Karpas-422 (cell line): ENCODE measurements around the gene USP34. TPM values are rescaled to one million over a fixed set of nuclear protein-coding genes. Genes with fewer than 3 reads are reported as not detected.
"Not testable (repeated sequence)": the region's sequence is repeated elsewhere in the genome, so short reads cannot be mapped to it uniquely, and the experiment has no call there.

Source experiments
- DNase-seq: peaks from one replicate; pipeline ENCODE4 v3.0.0-alpha.2; 2015
- H2AFZ ChIP-seq: fragments of 200-600 bp; sonication (generic); 2 replicates; pipeline ENCODE4 v1.6.1; 2014; ENCODE audit warnings: antibody characterized with exemption, low read length, mixed read lengths
- H3K27ac ChIP-seq: fragments of 200-600 bp; sonication (generic); 2 replicates; pipeline ENCODE4 v1.5.1; 2014; ENCODE audit warnings: mild to moderate bottlenecking, low read length, moderate library complexity
- H3K27me3 ChIP-seq: fragments of 200-600 bp; sonication (generic); 2 replicates; pipeline ENCODE4 v1.6.1; 2014; ENCODE audit warnings: low read length, mixed read lengths
- H3K36me3 ChIP-seq: fragments of 200-600 bp; sonication (generic); 2 replicates; pipeline ENCODE4 v1.6.1; 2014; ENCODE audit warnings: low read length, mixed read lengths; ENCODE audit not compliant: insufficient read depth
- H3K4me1 ChIP-seq: fragments of 200-600 bp; sonication (generic); 2 replicates; pipeline ENCODE4 v1.6.1; 2014; ENCODE audit warnings: mild to moderate bottlenecking, low read length, mixed read lengths
- H3K4me2 ChIP-seq: fragments of 200-600 bp; sonication (generic); 2 replicates; pipeline ENCODE4 v1.6.1; 2014; ENCODE audit warnings: low read length, low read depth, mild to moderate bottlenecking; ENCODE audit not compliant: poor library complexity, severe bottlenecking
- H3K4me3 ChIP-seq: fragments of 200-600 bp; sonication (generic); 2 replicates; pipeline ENCODE4 v1.5.1; 2014; ENCODE audit warnings: mild to moderate bottlenecking, antibody characterized with exemption, low read length, mixed read lengths
- H3K79me2 ChIP-seq: fragments of 200-600 bp; sonication (generic); 2 replicates; pipeline ENCODE4 v1.6.1; 2014; ENCODE audit warnings: mild to moderate bottlenecking, low read length, mixed read lengths
- H3K9ac ChIP-seq: fragments of 200-600 bp; sonication (generic); 2 replicates; pipeline ENCODE4 v1.6.0; 2014; ENCODE audit warnings: low read length
- H3K9me2 ChIP-seq: fragments of 200-600 bp; sonication (generic), shearing (Covaris generic); replicated peaks from 2 replicates; pipeline ENCODE4 v1.6.0; 2014; ENCODE audit warnings: mild to moderate bottlenecking, low read length, moderate library complexity; ENCODE audit not compliant: insufficient read depth
- H3K9me3 ChIP-seq: fragments of 300-700, 200-600 bp; sonication (generic); 2 replicates; pipeline ENCODE4 v1.6.1; 2014; ENCODE audit warnings: low read length, mixed read lengths
- H4K20me1 ChIP-seq: fragments of 200-600 bp; sonication (generic); 2 replicates; pipeline ENCODE4 v1.6.1; 2014; ENCODE audit warnings: mild to moderate bottlenecking, antibody characterized with exemption, low read length, low read depth; ENCODE audit not compliant: insufficient read depth
- total RNA-seq: library from RNA; depleted of rRNA; stranded (reverse); fragments of >200 nt; shearing (Covaris generic); gene quantifications from 2 replicates; pipeline ENCODE4 v1.2.3, GENCODE V29; 2014; ENCODE audit warnings: low replicate concordance

Gene USP34
- total RNA-seq, 1 experiment from 2014 or later, result 376 TPM

DNA sequence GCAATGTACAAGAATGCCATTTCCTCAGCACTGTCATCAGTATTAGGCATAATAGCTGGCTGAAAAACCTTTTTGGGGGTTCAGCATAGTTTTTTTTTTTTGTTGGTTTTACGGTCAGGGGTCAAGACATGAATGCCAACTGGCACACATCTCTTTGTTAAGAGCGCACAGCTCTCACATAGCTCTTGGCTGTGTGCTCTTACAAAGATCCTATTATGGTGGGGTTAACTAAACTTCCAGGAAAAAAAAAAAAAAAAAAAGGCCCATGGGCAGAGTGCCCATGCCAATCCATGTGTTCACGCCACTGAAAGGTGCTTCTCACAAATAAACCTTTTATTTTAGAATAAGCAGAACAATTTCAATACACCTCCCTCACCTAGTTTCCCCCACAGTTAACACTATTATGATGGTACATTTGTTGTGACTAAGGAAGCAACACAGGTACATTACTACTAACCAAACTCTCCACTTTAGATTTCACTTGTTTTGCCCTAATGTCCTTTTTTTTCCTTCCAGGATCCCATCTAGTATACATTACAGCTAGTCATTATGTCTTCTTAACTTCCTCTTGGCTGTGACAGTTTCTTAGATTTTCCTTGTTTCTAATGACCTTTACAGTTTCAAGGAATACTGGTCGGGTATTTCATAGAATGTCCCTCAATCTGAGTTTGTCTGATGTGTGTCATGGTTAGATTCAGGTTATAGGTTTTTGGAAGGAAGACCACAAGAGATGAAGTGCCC is 252.6 kb downstream of the USP34 start:
- Histone ChIP-seq H3K27ac (no peak overlapping the region), H3K36me3 (peaks cover 52% of the 10 kb centered on the region), H3K4me3 (no peak overlapping the region), H3K79me2 (peaks cover 5% of the 10 kb centered on the region), H3K4me1 (no peaks in the 10 kb centered on the region), H3K9me2 (no peaks in the 10 kb centered on the region), H3K27me3 (no peaks in the 10 kb centered on the region), H3K9me3 (no peaks in the 10 kb centered on the region), H2AFZ (no peak overlapping the region), H4K20me1 (no peaks in the 10 kb centered on the region), H3K4me2 (no peak overlapping the region), H3K9ac (no peak overlapping the region)
- DNase-seq, result no peak

DNA sequence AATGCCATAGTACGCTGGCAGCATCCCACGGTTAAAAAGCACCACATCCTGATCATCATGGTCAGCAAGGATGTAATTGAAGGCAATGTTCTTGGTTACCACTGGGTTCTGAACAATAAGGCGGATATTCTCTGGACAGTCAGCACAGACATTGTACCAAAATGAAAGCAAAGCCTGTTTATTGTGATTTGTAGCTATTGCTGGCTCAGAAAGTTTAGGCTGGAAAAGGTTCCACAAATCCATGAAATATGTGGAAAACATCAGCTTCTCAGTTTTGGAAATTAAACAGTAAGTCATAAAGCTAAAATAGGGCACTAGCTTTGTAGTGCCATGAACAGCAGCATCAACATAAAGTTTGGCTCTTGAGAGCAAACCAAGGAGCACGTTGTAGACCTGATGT is 256.7 kb downstream of the USP34 start:
- H3K9me2 ChIP-seq, result no peaks in the 10 kb centered on the region
- no peaks in the 10 kb centered on the region for H3K9me3 ChIP-seq
- DNase-seq, result no peak
- H3K79me2 ChIP-seq, result peaks cover 7% of the 10 kb centered on the region
- peaks cover 37% of the 10 kb centered on the region for H3K36me3 ChIP-seq
- H4K20me1 ChIP-seq, result no peaks in the 10 kb centered on the region
- no peak overlapping the region for H3K27ac ChIP-seq
- no peak overlapping the region for H2AFZ ChIP-seq
- H3K27me3 ChIP-seq, result no peaks in the 10 kb centered on the region
- H3K4me1 ChIP-seq, result no peaks in the 10 kb centered on the region
- H3K4me3 ChIP-seq, result no peak overlapping the region
- no peak overlapping the region for H3K4me2 ChIP-seq
- no peak overlapping the region for H3K9ac ChIP-seq

DNA sequence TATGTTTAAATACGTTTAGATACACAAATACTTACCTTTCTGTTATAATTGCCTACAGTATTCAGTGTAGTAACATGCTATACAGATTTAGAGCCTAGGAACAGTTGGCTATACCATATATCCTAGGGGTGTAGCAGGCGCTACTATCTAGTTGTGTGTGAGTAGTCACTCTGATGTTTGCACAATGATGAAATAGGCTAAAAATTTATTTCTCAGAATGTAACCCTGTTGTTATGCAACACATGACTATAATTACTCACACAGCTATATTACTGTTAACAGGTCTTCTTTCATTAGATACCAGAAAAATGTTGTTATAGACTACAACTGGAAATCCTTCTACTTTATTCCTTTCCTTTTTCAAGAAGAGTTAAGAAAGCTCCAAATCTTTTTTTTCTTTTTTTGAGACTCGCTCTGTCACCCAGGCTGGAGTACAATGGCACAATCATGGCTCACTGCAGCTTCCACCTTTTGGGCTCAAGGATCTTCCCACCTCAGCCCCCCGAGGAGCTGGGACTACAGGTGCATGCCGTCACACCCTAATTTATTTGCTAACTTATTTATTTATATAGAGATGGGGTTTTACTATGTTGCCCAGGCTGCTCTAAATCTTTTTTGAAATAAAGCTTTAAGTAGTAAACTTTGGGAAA is 260.4 kb downstream of the USP34 start:
- no peaks in the 10 kb centered on the region for H3K9me3 ChIP-seq
- no peak overlapping the region for H3K4me3 ChIP-seq
- no peak overlapping the region for H3K4me2 ChIP-seq
- H4K20me1 ChIP-seq, result no peaks in the 10 kb centered on the region
- H3K79me2 ChIP-seq, result peaks cover 7% of the 10 kb centered on the region
- DNase-seq, result no peak
- no peak overlapping the region for H2AFZ ChIP-seq
- peaks cover 65% of the 10 kb centered on the region for H3K36me3 ChIP-seq
- H3K4me1 ChIP-seq, result no peaks in the 10 kb centered on the region
- H3K9ac ChIP-seq, result no peak overlapping the region
- no peaks in the 10 kb centered on the region for H3K9me2 ChIP-seq
- H3K27me3 ChIP-seq, result no peaks in the 10 kb centered on the region
- no peak overlapping the region for H3K27ac ChIP-seq

DNA sequence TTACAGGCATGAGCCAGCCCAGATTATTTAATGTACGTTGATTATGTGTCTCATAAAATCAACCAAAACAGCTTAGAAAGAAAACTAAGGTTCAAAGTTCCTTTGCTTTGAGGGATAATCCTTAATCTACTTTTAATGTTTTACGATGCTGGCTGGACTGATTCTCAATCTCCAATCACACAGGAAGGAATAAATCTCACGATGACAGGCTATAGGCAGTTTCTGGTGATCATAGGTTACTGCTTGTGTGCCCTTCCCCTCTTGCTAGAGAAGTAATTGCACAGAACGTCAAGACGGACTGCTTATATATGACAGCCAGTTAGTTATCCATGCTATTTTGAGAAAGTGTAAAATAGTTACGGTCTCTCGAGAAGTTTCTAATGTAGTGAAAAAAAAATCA is 265.8 kb downstream of the USP34 start:
- H3K9ac ChIP-seq, result no peak overlapping the region
- no peaks in the 10 kb centered on the region for H3K27me3 ChIP-seq
- no peak overlapping the region for H3K4me3 ChIP-seq
- H4K20me1 ChIP-seq, result no peaks in the 10 kb centered on the region
- no peak for DNase-seq
- no peak overlapping the region for H2AFZ ChIP-seq
- peaks cover 88% of the 10 kb centered on the region; the same call in 1 of the 2 replicates for H3K36me3 ChIP-seq
- no peak overlapping the region for H3K27ac ChIP-seq
- H3K9me3 ChIP-seq, result no peaks in the 10 kb centered on the region
- no peaks in the 10 kb centered on the region for H3K79me2 ChIP-seq
- H3K9me2 ChIP-seq, result no peaks in the 10 kb centered on the region
- no peak overlapping the region for H3K4me2 ChIP-seq
- H3K4me1 ChIP-seq, result no peaks in the 10 kb centered on the region

DNA sequence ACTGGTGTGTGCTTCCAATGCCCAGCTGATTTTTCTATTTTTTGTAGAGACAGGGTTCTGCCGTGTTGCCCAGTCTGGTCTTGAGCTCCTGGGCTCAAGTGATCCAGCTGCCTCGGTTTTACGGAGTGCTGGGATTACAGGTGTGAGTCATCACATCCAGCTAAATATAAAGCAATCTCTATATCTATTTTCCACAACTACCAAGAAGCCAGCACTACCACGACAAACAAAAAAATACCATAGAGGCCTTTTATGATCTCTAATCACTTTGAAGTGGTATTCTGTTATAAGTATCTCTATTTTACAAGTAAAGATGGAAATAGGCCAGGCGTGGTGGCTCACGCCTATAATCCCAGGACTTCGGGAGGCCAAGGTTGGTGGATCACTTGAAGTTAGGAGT is 274.2 kb downstream of the USP34 start:
- Histone ChIP-seq H3K27ac (no peak overlapping the region), H4K20me1 (no peaks in the 10 kb centered on the region), H3K9ac (no peak overlapping the region), H3K4me3 (no peak overlapping the region), H3K9me2 (no peaks in the 10 kb centered on the region), H3K79me2 (no peaks in the 10 kb centered on the region), H2AFZ (no peak overlapping the region), H3K9me3 (no peaks in the 10 kb centered on the region), H3K4me1 (no peaks in the 10 kb centered on the region), H3K4me2 (no peak overlapping the region), H3K36me3 (peaks cover 44% of the 10 kb centered on the region; the same call in 1 of the 2 replicates), H3K27me3 (no peaks in the 10 kb centered on the region)
- DNase-seq, result no peak

- H3K27me3 ChIP-seq, H3K4me1 ChIP-seq, H4K20me1 ChIP-seq, H3K9me2 ChIP-seq, DNase-seq, H3K27ac ChIP-seq, H3K79me2 ChIP-seq, H3K9me3 ChIP-seq, H2AFZ ChIP-seq, H3K4me3 ChIP-seq, H3K4me2 ChIP-seq, H3K9ac ChIP-seq: not testable (repeated sequence)
- peaks cover 42% of the 10 kb centered on the region; the same call in 1 of the 2 replicates for H3K36me3 ChIP-seq
These were observed 276.2 kb downstream of the USP34 start for GRCh38 chr2:61194646-61195045.

GRCh38 chr2:61193670-61194561 is 277.0 kb downstream of the USP34 start:
- Histone ChIP-seq H3K79me2 (no peaks in the 10 kb centered on the region), H3K36me3 (peaks cover 47% of the 10 kb centered on the region; the same call in 1 of the 2 replicates), H3K4me2 (no peak overlapping the region), H3K4me3 (no peak overlapping the region), H4K20me1 (no peaks in the 10 kb centered on the region), H3K4me1 (no peaks in the 10 kb centered on the region), H3K9me3 (no peaks in the 10 kb centered on the region), H2AFZ (no peak overlapping the region), H3K9me2 (no peaks in the 10 kb centered on the region), H3K27me3 (no peaks in the 10 kb centered on the region), H3K9ac (no peak overlapping the region), H3K27ac (no peak overlapping the region)
- no peak for DNase-seq

DNA sequence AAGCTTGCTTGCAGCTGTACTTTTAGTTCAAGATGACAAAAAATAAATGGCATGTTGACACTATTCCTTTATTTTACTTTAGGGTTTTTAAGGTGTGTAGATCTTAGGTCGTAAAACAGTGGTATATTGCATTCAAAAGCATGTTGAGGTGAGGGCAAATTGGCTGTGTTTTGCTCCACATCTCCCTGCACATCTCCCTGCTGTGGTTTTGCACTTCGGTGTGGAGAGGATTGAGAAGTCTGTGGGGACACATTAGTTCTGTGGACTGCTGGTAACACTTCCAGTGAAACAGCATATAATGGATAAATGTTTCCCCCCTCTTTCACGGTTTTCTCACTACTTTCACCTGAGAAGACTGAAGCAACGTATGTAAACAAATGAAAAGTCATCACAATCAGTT is 283.8 kb downstream of the USP34 start:
- Histone ChIP-seq H3K4me3 (no peak overlapping the region), H3K9ac (no peak overlapping the region)

More for the DNA sequence above, 283.8 kb downstream of the USP34 start:
- Histone ChIP-seq H3K9me3 (no peaks in the 10 kb centered on the region), H3K4me2 (no peak overlapping the region), H4K20me1 (peaks cover 6% of the 10 kb centered on the region; the same call in 1 of the 2 replicates), H3K36me3 (peaks cover 93% of the 10 kb centered on the region), H3K4me1 (no peaks in the 10 kb centered on the region), H3K79me2 (peaks cover 28% of the 10 kb centered on the region), H3K27ac (no peak overlapping the region), H3K9me2 (no peaks in the 10 kb centered on the region), H3K27me3 (no peaks in the 10 kb centered on the region), H2AFZ (no peak overlapping the region)
- DNase-seq, result no peak
